Dermis blood vessel endothelial cell (primary cell): ENCODE data around the gene SNX32. TPM values are rescaled to one million over a fixed set of nuclear protein-coding genes. Genes with fewer than 3 reads are reported as not detected.
"Not testable (repeated sequence)": the region's sequence is repeated elsewhere in the genome, so short reads cannot be mapped to it uniquely, and the experiment has no call there.

Source experiments
- DNase-seq: peaks from one replicate; pipeline ENCODE4 v3.0.0; 2010
- total RNA-seq: library from RNA; depleted of rRNA; stranded (reverse); fragments of >200 nt; gene quantifications from 2 replicates; pipeline ENCODE4 v1.2.3, GENCODE V29; 2014

SNX32 gene
- total RNA-seq, 1 donor from 2014 or later, result 0.17 TPM

GRCh38 chr11:65887723-65888162 is 54.0 kb downstream of the SNX32 start:
- DNase-seq, result no peak

DNA sequence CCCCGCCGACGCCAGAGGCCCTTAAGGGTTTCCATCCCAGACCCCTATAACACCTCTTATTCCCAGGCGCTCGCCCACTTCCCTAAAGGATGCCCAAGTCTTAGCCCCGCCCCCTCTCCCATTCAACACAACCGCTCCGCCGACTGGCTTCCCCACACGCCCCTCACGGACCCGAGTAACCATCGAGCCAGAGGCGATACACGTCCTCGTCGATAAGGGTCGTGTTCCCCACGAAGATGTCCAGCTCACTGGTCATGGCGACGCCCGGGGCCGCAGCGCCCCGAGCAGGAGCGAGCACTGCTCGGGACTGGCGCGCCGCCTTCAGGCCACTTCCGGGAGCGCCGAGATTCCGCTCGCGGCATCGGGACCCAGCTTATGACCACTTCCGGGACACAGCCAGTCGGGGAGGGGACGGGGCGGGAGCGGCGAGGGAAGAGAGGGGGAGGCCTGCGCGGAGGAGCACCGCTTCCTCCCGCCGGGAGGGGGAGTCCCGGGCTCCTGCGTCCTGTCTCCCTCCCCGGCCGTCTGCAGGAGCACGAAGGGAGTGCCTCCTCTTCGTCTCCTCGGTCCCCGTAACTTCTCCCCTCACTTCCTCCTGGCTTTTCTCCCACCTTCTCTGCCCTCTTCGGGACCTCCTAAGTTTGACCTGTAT is 54.5 kb downstream of the SNX32 start, which contains the start of gene FIBP:
Gene FIBP, minus strand, starts transcription at position 309 of the 652 bp plus-strand sequence. Its CDS starts 53 bp downstream, at position 256.
- peak; percentile 98 for DNase-seq

GRCh38 chr11:65890324-65891218 is 56.8 kb downstream of the SNX32 start, which contains the start of gene CCDC85B:
Gene CCDC85B, plus strand, starts transcription at chr11:65890673. Its CDS starts 111 bp downstream, at chr11:65890784.
- peak; percentile 97 for DNase-seq

DNA sequence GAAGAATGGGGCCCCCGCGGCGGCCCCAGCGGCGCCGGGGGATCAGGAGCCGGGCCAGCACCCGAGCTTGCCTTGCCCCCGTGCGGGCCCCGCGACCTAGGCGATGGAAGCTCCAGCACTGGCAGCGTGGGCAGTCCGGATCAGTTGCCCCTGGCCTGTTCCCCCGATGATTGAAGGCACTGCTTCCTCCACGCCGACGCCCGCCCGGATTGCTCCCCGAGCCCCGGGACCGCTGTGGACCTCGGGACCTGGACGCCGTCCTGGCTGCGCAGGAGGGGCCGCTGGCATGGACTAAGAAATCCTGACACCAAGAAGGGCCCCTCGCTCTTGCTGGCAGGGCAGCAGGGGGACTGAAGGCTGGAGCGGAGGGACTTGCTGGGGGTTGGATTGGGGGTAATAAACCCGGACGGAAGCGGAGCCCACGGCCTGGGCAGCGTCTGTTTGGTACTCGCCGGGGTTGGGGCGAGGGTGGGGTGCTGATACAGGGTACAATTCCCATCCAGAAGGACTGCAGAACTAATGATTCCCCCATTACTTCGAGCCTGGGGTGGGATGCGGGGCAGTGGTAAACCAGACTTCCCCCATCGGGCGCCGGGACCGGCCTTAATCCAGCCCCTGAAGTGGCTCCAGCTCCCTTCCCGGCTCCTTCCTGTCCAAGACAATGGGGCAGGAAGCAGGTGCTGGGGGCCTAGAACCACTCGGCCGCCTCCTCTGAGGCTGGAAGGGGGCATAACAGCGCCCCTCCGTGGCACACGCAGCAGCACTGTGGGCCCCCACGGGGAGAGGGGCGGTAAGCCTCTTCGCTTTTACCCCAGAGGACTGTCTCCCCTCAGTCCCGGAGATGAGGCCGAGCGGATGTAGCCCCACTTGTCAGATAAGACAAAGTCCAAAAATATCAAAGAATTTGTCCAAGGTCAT is 57.7 kb downstream of the SNX32 start:
- peak; percentile 96 for DNase-seq

GRCh38 chr11:65892137-65892540 is 58.4 kb downstream of the SNX32 start:
- not testable (repeated sequence) for DNase-seq

GRCh38 chr11:65892661-65893317 is 59.0 kb downstream of the SNX32 start:
- no peak for DNase-seq

DNA sequence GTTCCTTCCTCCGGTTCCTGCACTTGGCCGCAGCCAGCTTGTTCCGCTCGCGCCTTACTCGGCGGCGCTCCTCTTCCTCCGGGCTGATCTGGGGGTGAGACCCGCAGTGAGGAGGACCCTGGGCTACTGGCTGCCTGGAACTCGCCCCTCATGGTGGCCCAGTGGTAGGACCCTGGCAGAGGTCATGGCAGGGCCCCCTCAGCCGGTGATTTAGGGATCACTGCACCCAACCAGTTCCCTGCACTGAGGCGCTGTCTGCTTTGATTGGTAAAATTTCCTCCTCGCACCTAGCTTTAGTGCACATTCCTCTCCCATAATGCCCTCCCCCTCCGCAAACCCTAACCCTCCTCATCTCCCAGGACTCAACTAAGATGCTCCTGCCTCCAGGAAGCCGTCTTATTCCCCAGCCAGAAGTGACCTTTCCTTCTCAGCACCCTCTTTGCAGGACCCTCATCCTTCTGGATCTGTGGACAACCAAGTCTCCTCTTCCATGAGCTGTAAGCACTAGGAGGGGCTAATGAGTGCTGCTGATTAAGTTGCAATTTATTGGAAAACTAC is 60.4 kb downstream of the SNX32 start:
- peak; percentile 71 for DNase-seq

- no peak for DNase-seq
These were observed 61.8 kb downstream of the SNX32 start for GRCh38 chr11:65895482-65895981.

GRCh38 chr11:65896034-65896999 is 62.6 kb downstream of the SNX32 start:
- DNase-seq, result no peak

GRCh38 chr11:65897020-65897471 is 63.3 kb downstream of the SNX32 start:
- no peak for DNase-seq

GRCh38 chr11:65898656-65899355 is 65.0 kb downstream of the SNX32 start:
- DNase-seq, result no peak

- peak; percentile 83 for DNase-seq
These were observed 65.8 kb downstream of the SNX32 start for GRCh38 chr11:65899356-65900124.

DNA sequence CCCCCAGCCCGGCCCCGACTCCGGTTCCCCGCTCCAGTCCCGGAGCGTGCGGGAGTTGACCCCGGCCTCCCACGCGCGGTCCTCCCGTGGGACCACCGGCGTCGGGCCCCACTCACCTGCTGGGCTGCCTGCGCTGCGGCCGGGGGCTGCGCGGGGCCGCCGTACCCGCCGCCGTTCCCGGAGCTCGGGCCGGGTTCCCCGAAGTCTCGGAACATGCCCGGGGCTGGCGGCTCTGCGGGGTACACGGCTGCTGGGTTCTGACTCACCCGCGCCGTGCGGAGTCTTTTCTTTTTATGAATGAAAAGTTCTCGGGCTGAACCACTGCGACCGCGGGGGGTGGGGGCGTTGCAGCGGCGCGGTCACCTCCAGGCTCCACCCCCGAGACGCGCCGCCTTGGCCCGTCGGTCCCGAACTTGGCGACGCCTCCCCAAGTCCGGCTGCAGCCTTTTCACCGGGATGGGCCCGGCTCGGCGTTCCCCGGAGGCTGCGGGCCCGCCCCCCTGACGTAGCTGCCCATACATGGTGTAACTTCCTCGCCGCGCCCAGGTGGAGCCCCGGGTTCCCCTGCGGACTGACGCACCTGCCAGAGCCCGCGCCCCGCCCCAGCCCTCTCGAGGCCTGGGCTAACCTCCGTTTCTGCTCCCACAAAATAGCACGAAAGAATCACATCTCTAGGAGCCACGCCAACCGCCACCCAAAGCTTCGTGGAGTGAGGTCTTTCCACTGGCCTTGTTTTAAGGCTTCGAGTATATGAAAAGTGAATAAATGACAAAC is 66.5 kb downstream of the SNX32 start, which contains the start of gene FOSL1:
Gene FOSL1, minus strand, starts transcription at position 264 of the 774 bp plus-strand sequence. Its CDS starts 49 bp downstream, at position 215.
- peak; percentile 97 for DNase-seq

DNA sequence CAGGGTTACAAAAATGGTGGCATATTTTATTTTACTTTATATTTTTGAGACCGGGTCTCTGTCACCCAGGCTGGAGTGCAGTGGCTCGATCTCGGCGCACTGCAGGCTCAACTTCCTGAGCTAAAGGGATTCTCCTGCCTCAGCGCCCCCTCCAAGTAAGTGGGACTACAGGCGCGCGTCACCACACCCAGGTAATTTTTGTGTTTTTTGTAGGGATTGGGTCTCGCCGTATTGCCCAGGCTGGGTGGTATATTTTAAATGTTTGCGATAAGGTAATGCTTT is 67.1 kb downstream of the SNX32 start:
- DNase-seq, result no peak

DNA sequence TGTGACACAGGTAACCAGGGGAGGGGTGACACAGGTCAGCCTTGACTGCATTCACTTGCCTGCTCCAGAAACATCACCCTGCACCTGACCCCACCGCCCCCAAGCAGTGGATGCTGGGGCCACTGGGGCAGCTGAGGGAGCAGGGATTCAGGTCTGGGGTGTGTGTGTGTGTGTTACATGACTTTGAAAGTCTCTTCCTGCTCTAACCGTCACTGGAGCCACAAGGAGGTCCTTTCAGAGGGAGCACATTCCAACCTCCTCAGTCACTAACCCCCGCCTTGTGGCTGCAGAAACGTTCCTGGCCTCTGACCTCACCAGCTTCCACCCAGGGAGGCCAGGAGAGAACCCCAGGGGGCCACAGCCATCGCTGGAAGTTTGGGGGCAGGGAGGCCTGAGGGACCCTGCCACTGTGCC is 69.3 kb downstream of the SNX32 start:
- DNase-seq, result no peak
